HepG2 (cell line): ENCODE measurements around the gene CLEC3A. TPM values are rescaled to one million over a fixed set of nuclear protein-coding genes. Genes with fewer than 3 reads are reported as not detected.
A peak's percentile ranks its signal among the peaks of the same experiment; 100 is the strongest.

Experiments used
- ESRRA ChIP-seq: sonication (generic); formaldehyde crosslinking; IDR thresholded peaks from 2 replicates; pipeline ENCODE4 v1.5.1; 2020; ENCODE audit warnings: mild to moderate bottlenecking, low read depth, missing genetic modification reagents
- RCOR2 ChIP-seq: IDR thresholded peaks from 2 replicates; pipeline ENCODE4 v1.6.1; 2016; ENCODE audit warnings: missing biosample characterization, missing genetic modification reagents
- RFX1 ChIP-seq: fragments of 450-650 bp; IDR thresholded peaks from 2 replicates; pipeline ENCODE4 v1.6.1; 2017
- SALL2 ChIP-seq: sonication (generic); formaldehyde crosslinking; IDR thresholded peaks from 2 replicates; pipeline ENCODE4 v1.8.1; 2023; ENCODE audit warnings: mild to moderate bottlenecking, missing genetic modification reagents, inconsistent platforms
- TOE1 ChIP-seq: sonication (generic); formaldehyde crosslinking; IDR thresholded peaks from 2 replicates; pipeline ENCODE4 v1.4.0; 2020; ENCODE audit warnings: mild to moderate bottlenecking, missing genetic modification reagents
- ZFP82 ChIP-seq: sonication (generic); formaldehyde crosslinking; IDR thresholded peaks from 2 replicates; pipeline ENCODE4 v1.5.1; 2020; ENCODE audit warnings: mild to moderate bottlenecking, missing genetic modification reagents, borderline replicate concordance
- ZNF160 ChIP-seq: sonication (generic); formaldehyde crosslinking; IDR thresholded peaks from 2 replicates; pipeline ENCODE4 v1.8.0; 2022; ENCODE audit warnings: mild to moderate bottlenecking, inconsistent platforms, missing genetic modification reagents
- ZNF768 ChIP-seq: sonication (generic); formaldehyde crosslinking; IDR thresholded peaks from 2 replicates; pipeline ENCODE4 v1.4.0; 2020; ENCODE audit warnings: missing genetic modification reagents
- polyA plus RNA-seq, 8 experiments: library from polyadenylated mRNA; depleted of rRNA in 3 of 8; stranded (reverse) in 7 of 8; unstranded in 1 of 8; fragments of >200 nt; fragmentation: Illumina TruSeq in 4 of 8; extraction: Trizol in 4 of 8; gene quantifications; 2 replicates each; pipeline versions ENCODE4 v1.2.1 to v1.2.3, GENCODE V29; 2011 to 2016; ENCODE audit warnings: low read depth in 4 of 8, missing spikeins in 1 of 8, mixed read lengths in 1 of 8; ENCODE audit not compliant: insufficient read depth in 1 of 8
- total RNA-seq, 5 experiments: library from RNA; depleted of rRNA; stranded (reverse); fragments of >200 nt; fragmentation: Illumina TruSeq; extraction: Trizol; gene quantifications; 2 replicates each; pipeline ENCODE4 v1.2.3, GENCODE V29; 2016; ENCODE audit warnings: low read depth in 1 of 5
- TF ChIP-seq, protein P1 (sequence below): sonication (generic); formaldehyde crosslinking; IDR thresholded peaks from 2 replicates; pipeline ENCODE4 v1.4.0; 2020; ENCODE audit warnings: missing genetic modification reagents
- TF ChIP-seq, protein P2 (sequence below): IDR thresholded peaks from 2 replicates; pipeline ENCODE4 v1.6.1; 2016; ENCODE audit warnings: missing compliant biosample characterization, missing genetic modification reagents, borderline replicate concordance
- TF ChIP-seq, protein P3 (sequence below): sonication (generic); formaldehyde crosslinking; IDR thresholded peaks from 2 replicates; pipeline ENCODE4 v1.9.0; 2021; ENCODE audit warnings: missing genetic modification reagents, mild to moderate bottlenecking, borderline replicate concordance
- TF ChIP-seq, protein P4 (sequence below): sonication (generic); formaldehyde crosslinking; IDR thresholded peaks from 2 replicates; pipeline ENCODE4 v1.5.0; 2020; ENCODE audit warnings: mild to moderate bottlenecking, missing genetic modification reagents
- TF ChIP-seq, protein P5 (sequence below): sonication (generic); formaldehyde crosslinking; IDR thresholded peaks from 2 replicates; pipeline ENCODE4 v1.5.1; 2020; ENCODE audit warnings: mild to moderate bottlenecking, missing genetic modification reagents, borderline replicate concordance

CLEC3A gene
- total and polyA plus RNA-seq, 2 of the 13 experiments (the other 11 are each of a cell fraction or from before 2014, with no cell fraction given), result not detected

DNA sequence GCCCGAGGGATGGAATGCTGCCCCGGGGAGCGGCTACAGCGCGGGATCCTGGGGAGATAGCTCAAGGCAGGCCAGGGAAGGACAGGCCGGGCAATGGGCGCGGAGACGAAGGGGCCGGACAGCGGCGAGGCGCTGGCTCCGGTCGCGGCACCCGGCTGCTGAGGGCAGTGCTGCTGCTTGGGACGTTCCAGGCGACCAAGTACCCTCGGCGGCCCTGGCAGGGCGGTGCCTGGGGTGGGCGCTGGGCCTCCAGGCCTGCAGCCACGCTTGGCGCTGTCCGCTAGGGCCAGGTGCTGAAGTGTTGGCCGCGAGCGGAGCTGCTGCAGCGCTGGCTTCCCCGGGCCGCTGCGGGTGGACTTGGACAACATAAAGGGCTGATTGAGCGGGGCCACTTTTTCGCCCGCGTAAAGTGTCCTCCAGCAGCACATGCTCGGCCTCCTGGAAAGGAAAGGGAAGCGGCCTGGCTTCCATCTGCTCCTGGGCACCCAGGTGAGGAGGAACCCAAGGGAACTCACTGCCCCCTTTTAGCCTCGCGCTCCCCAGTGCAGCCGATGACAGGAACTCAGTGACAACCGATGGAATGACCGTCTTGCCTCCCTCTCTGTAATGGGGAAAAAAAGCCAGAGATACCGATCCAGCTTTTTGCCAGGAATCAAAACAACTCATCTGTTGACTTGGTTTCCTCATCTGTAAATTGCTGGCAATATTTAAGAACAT is 23.7 kb downstream of the CLEC3A start (continued):
- TF ChIP-seq ZNF160 (CRISPR knock-in tag) (peak; percentile 99), ZFP82 (CRISPR knock-in tag) (peak; percentile 92; the same call in 1 of the 2 replicates), ZNF768 (CRISPR knock-in tag) (peak; percentile 91), RFX1 (no peak), TOE1 (CRISPR knock-in tag) (peak; percentile 68; the same call in 1 of the 2 replicates), RCOR2 (CRISPR knock-in tag) (no peak), SALL2 (peak; percentile 99), ESRRA (CRISPR knock-in tag) (peak; percentile 80)
- TF ChIP-seq, protein P1, sequence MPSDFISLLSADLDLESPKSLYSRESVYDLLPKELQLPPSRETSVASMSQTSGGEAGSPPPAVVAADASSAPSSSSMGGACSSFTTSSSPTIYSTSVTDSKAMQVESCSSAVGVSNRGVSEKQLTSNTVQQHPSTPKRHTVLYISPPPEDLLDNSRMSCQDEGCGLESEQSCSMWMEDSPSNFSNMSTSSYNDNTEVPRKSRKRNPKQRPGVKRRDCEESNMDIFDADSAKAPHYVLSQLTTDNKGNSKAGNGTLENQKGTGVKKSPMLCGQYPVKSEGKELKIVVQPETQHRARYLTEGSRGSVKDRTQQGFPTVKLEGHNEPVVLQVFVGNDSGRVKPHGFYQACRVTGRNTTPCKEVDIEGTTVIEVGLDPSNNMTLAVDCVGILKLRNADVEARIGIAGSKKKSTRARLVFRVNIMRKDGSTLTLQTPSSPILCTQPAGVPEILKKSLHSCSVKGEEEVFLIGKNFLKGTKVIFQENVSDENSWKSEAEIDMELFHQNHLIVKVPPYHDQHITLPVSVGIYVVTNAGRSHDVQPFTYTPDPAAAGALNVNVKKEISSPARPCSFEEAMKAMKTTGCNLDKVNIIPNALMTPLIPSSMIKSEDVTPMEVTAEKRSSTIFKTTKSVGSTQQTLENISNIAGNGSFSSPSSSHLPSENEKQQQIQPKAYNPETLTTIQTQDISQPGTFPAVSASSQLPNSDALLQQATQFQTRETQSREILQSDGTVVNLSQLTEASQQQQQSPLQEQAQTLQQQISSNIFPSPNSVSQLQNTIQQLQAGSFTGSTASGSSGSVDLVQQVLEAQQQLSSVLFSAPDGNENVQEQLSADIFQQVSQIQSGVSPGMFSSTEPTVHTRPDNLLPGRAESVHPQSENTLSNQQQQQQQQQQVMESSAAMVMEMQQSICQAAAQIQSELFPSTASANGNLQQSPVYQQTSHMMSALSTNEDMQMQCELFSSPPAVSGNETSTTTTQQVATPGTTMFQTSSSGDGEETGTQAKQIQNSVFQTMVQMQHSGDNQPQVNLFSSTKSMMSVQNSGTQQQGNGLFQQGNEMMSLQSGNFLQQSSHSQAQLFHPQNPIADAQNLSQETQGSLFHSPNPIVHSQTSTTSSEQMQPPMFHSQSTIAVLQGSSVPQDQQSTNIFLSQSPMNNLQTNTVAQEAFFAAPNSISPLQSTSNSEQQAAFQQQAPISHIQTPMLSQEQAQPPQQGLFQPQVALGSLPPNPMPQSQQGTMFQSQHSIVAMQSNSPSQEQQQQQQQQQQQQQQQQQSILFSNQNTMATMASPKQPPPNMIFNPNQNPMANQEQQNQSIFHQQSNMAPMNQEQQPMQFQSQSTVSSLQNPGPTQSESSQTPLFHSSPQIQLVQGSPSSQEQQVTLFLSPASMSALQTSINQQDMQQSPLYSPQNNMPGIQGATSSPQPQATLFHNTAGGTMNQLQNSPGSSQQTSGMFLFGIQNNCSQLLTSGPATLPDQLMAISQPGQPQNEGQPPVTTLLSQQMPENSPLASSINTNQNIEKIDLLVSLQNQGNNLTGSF (CRISPR knock-in tag), result peak; percentile 99
- TF ChIP-seq, protein P2, sequence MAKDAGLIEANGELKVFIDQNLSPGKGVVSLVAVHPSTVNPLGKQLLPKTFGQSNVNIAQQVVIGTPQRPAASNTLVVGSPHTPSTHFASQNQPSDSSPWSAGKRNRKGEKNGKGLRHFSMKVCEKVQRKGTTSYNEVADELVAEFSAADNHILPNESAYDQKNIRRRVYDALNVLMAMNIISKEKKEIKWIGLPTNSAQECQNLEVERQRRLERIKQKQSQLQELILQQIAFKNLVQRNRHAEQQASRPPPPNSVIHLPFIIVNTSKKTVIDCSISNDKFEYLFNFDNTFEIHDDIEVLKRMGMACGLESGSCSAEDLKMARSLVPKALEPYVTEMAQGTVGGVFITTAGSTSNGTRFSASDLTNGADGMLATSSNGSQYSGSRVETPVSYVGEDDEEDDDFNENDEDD (CRISPR knock-in tag), result no peak; the same call in 1 of the 2 replicates
- TF ChIP-seq, protein P3, sequence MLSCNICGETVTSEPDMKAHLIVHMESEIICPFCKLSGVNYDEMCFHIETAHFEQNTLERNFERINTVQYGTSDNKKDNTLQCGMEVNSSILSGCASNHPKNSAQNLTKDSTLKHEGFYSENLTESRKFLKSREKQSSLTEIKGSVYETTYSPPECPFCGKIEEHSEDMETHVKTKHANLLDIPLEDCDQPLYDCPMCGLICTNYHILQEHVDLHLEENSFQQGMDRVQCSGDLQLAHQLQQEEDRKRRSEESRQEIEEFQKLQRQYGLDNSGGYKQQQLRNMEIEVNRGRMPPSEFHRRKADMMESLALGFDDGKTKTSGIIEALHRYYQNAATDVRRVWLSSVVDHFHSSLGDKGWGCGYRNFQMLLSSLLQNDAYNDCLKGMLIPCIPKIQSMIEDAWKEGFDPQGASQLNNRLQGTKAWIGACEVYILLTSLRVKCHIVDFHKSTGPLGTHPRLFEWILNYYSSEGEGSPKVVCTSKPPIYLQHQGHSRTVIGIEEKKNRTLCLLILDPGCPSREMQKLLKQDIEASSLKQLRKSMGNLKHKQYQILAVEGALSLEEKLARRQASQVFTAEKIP (CRISPR knock-in tag), result peak; percentile 94
- TF ChIP-seq, protein P4, sequence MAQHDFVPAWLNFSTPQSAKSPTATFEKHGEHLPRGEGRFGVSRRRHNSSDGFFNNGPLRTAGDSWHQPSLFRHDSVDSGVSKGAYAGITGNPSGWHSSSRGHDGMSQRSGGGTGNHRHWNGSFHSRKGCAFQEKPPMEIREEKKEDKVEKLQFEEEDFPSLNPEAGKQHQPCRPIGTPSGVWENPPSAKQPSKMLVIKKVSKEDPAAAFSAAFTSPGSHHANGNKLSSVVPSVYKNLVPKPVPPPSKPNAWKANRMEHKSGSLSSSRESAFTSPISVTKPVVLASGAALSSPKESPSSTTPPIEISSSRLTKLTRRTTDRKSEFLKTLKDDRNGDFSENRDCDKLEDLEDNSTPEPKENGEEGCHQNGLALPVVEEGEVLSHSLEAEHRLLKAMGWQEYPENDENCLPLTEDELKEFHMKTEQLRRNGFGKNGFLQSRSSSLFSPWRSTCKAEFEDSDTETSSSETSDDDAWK (CRISPR knock-in tag), result no peak
- TF ChIP-seq, protein P5, sequence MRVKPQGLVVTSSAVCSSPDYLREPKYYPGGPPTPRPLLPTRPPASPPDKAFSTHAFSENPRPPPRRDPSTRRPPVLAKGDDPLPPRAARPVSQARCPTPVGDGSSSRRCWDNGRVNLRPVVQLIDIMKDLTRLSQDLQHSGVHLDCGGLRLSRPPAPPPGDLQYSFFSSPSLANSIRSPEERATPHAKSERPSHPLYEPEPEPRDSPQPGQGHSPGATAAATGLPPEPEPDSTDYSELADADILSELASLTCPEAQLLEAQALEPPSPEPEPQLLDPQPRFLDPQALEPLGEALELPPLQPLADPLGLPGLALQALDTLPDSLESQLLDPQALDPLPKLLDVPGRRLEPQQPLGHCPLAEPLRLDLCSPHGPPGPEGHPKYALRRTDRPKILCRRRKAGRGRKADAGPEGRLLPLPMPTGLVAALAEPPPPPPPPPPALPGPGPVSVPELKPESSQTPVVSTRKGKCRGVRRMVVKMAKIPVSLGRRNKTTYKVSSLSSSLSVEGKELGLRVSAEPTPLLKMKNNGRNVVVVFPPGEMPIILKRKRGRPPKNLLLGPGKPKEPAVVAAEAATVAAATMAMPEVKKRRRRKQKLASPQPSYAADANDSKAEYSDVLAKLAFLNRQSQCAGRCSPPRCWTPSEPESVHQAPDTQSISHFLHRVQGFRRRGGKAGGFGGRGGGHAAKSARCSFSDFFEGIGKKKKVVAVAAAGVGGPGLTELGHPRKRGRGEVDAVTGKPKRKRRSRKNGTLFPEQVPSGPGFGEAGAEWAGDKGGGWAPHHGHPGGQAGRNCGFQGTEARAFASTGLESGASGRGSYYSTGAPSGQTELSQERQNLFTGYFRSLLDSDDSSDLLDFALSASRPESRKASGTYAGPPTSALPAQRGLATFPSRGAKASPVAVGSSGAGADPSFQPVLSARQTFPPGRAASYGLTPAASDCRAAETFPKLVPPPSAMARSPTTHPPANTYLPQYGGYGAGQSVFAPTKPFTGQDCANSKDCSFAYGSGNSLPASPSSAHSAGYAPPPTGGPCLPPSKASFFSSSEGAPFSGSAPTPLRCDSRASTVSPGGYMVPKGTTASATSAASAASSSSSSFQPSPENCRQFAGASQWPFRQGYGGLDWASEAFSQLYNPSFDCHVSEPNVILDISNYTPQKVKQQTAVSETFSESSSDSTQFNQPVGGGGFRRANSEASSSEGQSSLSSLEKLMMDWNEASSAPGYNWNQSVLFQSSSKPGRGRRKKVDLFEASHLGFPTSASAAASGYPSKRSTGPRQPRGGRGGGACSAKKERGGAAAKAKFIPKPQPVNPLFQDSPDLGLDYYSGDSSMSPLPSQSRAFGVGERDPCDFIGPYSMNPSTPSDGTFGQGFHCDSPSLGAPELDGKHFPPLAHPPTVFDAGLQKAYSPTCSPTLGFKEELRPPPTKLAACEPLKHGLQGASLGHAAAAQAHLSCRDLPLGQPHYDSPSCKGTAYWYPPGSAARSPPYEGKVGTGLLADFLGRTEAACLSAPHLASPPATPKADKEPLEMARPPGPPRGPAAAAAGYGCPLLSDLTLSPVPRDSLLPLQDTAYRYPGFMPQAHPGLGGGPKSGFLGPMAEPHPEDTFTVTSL, result peak; percentile 69; the same call in 1 of the 2 replicates
